Type B pancreatic cell (in vitro differentiated cells): ENCODE data around the gene LANCL3. TPM values are rescaled to one million over a fixed set of nuclear protein-coding genes. Genes with fewer than 3 reads are reported as not detected.

Experiments used
- DNase-seq: peaks from one replicate; pipeline ENCODE4 v3.0.0; 2021; ENCODE audit warnings: mixed read lengths; ENCODE audit not compliant: unreplicated experiment; ENCODE audit errors: extremely low spot score
- H3K27ac Mint-ChIP-seq: 2 replicates; pipeline ENCODE4 v1.8.0; 2021; ENCODE audit warnings: mild to moderate bottlenecking, mixed read lengths
- H3K27me3 Mint-ChIP-seq: 2 replicates; pipeline ENCODE4 v1.8.0; 2021; ENCODE audit warnings: mixed read lengths
- H3K36me3 Mint-ChIP-seq: 2 replicates; pipeline ENCODE4 v1.8.0; 2021; ENCODE audit warnings: mixed read lengths
- H3K4me1 Mint-ChIP-seq: one replicate; pipeline ENCODE4 v1.8.0; 2021; ENCODE audit warnings: mixed read lengths; ENCODE audit not compliant: unreplicated experiment
- H3K4me3 Mint-ChIP-seq: 2 replicates; pipeline ENCODE4 v1.8.0; 2021; ENCODE audit warnings: mild to moderate bottlenecking, mixed read lengths
- H3K9me3 Mint-ChIP-seq: 2 replicates; pipeline ENCODE4 v1.8.0; 2021; ENCODE audit warnings: mixed read lengths
- total RNA-seq: library from RNA; stranded (reverse); gene quantifications from 2 replicates; pipeline ENCODE4 v1.2.1, GENCODE V29; 2021; ENCODE audit warnings: low replicate concordance
- TF ChIP-seq, protein P1 (sequence below): fragments of 200-600 bp; sonication (generic); conservative IDR thresholded peaks from 2 replicates; pipeline ENCODE4 v1.5.0; 2021; ENCODE audit warnings: antibody characterized with exemption, mild to moderate bottlenecking

Gene LANCL3
- total RNA-seq, 1 donor from 2014 or later, result 1.1 TPM

DNA sequence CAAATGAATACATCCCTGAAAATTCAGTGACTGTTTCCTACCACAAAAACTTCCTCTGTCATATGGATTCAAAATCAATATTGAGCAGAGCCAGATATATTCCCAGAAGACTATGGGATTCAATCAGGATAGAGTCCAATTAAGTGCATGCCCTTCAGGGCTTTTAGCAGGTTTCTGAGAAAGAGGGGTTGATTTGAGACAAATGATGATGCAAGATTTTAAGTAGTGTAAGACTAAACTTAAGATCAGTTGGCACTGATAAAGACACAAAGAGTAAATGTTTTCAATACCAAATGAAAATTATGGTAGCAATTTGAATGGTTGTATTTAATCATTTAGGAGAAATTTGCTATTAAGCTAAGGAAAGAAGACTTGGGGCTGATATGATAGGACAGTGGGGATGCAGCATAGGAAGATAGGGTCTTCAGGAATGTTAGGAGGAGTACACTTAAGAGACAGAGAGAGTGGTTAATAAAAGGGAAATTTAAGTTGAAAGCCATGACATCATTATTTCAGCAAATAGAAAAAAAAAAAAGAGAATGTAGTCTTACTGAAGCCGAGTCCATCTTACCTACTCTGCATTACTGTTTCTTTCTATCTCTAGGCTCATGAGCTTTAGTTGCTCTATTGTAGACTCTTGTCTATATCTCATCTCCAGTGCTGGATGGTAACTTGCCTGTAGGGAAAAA is 82.1 kb downstream of the LANCL3 start:
- no peaks in the 10 kb centered on the region for H3K36me3 Mint-ChIP-seq
- TF ChIP-seq, protein P1, sequence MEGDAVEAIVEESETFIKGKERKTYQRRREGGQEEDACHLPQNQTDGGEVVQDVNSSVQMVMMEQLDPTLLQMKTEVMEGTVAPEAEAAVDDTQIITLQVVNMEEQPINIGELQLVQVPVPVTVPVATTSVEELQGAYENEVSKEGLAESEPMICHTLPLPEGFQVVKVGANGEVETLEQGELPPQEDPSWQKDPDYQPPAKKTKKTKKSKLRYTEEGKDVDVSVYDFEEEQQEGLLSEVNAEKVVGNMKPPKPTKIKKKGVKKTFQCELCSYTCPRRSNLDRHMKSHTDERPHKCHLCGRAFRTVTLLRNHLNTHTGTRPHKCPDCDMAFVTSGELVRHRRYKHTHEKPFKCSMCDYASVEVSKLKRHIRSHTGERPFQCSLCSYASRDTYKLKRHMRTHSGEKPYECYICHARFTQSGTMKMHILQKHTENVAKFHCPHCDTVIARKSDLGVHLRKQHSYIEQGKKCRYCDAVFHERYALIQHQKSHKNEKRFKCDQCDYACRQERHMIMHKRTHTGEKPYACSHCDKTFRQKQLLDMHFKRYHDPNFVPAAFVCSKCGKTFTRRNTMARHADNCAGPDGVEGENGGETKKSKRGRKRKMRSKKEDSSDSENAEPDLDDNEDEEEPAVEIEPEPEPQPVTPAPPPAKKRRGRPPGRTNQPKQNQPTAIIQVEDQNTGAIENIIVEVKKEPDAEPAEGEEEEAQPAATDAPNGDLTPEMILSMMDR, result no peak
- H3K4me3 Mint-ChIP-seq, result no peak overlapping the region
- no peak for DNase-seq
- no peaks in the 10 kb centered on the region for H3K9me3 Mint-ChIP-seq
- H3K4me1 Mint-ChIP-seq, result no peaks in the 10 kb centered on the region
- no peaks in the 10 kb centered on the region for H3K27me3 Mint-ChIP-seq
- no peak overlapping the region for H3K27ac Mint-ChIP-seq

DNA sequence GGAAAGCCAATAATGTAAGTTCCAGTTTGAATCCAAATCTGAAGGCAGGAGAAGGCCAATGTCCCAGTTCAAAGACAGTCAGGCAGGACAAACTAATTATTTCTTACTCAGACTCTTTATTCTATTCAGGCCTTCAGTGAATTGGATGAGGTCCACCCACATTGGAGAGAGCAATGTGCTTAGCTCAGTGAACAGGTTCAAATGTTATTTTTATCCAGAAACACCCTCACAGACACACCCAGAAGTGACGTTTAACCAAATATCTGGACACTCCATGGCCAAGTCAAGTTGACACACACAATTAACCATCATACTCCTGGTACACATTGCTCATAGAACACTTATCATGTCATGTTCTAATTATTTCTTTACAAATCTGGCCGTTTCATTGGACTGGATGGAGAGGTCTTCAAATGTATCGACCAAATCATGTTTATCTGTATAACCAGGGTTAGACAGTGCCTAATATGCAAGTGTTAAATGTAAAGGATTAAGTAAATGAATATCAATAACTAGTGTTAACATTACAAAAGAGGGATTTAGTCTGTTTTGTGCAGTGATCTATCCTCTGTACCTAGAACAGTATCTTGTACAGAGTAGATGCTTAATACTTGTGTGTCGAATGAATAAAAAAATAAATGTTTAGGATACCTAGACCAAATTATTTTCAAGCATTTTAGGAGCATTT is 87.0 kb downstream of the LANCL3 start:
- Mint-ChIP-seq H3K36me3 (no peaks in the 10 kb centered on the region), H3K9me3 (no peaks in the 10 kb centered on the region), H3K27me3 (no peaks in the 10 kb centered on the region), H3K4me1 (no peaks in the 10 kb centered on the region), H3K27ac (no peak overlapping the region), H3K4me3 (no peak overlapping the region)
- TF ChIP-seq, protein P1, result no peak
- DNase-seq, result no peak

DNA sequence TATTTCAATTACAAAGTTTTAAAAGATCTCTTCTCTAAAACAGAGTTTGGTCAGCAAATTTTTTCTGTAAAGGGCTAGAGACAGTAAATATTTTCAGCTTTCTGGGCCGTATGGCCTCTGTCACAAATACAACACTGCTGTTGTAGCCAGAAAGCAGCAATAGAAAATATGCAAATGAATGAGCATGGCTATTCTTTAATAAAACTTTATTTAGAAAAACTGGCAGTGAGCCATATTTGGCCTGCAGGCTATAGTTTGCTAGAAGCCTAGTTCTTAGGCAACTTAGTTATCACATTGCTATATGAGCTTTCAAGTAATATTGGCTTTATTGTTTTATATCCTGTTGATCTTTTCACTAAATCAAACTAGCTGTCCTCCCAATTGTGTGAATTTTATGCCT is 87.6 kb downstream of the LANCL3 start:
- TF ChIP-seq, protein P1, result no peak
- no peaks in the 10 kb centered on the region for H3K27me3 Mint-ChIP-seq
- H3K9me3 Mint-ChIP-seq, result no peaks in the 10 kb centered on the region
- no peak for DNase-seq
- H3K4me3 Mint-ChIP-seq, result no peak overlapping the region
- no peak overlapping the region for H3K27ac Mint-ChIP-seq
- H3K36me3 Mint-ChIP-seq, result no peaks in the 10 kb centered on the region
- no peaks in the 10 kb centered on the region for H3K4me1 Mint-ChIP-seq

DNA sequence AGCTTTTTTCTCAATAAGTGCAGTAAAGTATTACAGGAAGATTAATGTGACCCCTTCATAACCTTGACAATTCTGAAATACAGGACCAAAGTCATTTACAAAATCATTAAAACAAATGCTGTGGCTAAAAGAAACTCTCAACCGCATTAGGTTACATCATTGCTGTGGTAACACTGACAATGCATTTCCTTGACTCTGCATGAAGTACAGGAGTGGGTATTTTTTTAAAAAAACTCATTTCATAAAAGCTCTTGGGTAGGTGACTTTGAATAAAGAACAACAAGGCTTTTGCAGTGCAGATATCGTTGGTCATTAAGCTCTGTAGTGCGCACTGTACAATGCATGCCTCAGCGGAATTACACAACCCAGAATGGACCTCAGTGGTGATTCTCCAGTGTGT is 90.7 kb downstream of the LANCL3 start:
- Mint-ChIP-seq H3K9me3 (peaks cover 8% of the 10 kb centered on the region), H3K27me3 (no peaks in the 10 kb centered on the region), H3K4me3 (no peak overlapping the region), H3K36me3 (no peaks in the 10 kb centered on the region), H3K27ac (no peak overlapping the region), H3K4me1 (no peaks in the 10 kb centered on the region)
- TF ChIP-seq, protein P1, result no peak
- no peak for DNase-seq

DNA sequence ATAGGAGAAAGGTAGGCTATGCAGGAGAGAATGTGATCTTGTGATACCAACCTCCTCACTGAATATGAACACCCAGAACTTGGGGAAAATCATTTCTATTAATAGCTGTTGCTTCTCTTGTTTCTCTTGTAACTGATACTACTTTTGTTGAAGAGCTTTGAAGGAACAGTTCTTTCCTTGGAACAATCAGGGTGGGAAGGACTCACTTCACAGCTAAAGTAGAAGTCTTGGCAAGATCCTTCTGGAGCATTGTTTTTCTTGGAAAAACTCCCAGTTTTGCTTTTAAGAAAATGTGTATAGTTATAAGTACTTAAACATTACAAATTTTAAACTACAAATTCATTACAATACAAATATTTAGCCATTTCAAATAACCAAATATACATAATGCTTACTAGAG is 95.1 kb downstream of the LANCL3 start:
- no peaks in the 10 kb centered on the region for H3K36me3 Mint-ChIP-seq
- peaks cover 8% of the 10 kb centered on the region for H3K9me3 Mint-ChIP-seq
- no peak overlapping the region for H3K4me3 Mint-ChIP-seq
- no peak overlapping the region for H3K27ac Mint-ChIP-seq
- no peaks in the 10 kb centered on the region for H3K4me1 Mint-ChIP-seq
- H3K27me3 Mint-ChIP-seq, result no peaks in the 10 kb centered on the region
- no peak for DNase-seq
- TF ChIP-seq, protein P1, result no peak
